SU-DHL-6 (cell line): Measurements from ENCODE around the gene EPHB1.

Source experiments
- H2AFZ ChIP-seq: fragments of 200-600 bp; sonication (generic); 2 replicates; pipeline ENCODE4 v1.6.1; 2014; ENCODE audit warnings: low read depth, mild to moderate bottlenecking, moderate library complexity, mixed read lengths, antibody characterized with exemption, low read length; ENCODE audit not compliant: severe bottlenecking
- H3F3A ChIP-seq: fragments of 200-600 bp; shearing (Covaris generic); 2 replicates; pipeline ENCODE4 v1.6.0; 2016; ENCODE audit warnings: antibody characterized with exemption, mild to moderate bottlenecking; ENCODE audit not compliant: insufficient read depth
- H3K27ac ChIP-seq: fragments of 200-600 bp; sonication (generic); 2 replicates; pipeline ENCODE4 v1.5.1; 2016; ENCODE audit warnings: low read depth, mild to moderate bottlenecking, low read length, moderate library complexity, mixed read lengths
- H3K27me3 ChIP-seq: fragments of 200-600 bp; sonication (generic), shearing (Covaris generic); 2 replicates; pipeline ENCODE4 v1.6.0; 2014; ENCODE audit warnings: mild to moderate bottlenecking, low read length
- H3K36me3 ChIP-seq: fragments of 200-600 bp; sonication (generic); 2 replicates; pipeline ENCODE4 v1.6.1; 2014; ENCODE audit warnings: mild to moderate bottlenecking, low read length, mixed read lengths
- H3K4me2 ChIP-seq: fragments of 300-600, 200-600 bp; shearing (Covaris generic), sonication (generic); 2 replicates; pipeline ENCODE4 v1.6.0; 2014; ENCODE audit warnings: low read length, low read depth, mild to moderate bottlenecking; ENCODE audit not compliant: poor library complexity, severe bottlenecking
- H3K4me3 ChIP-seq: fragments of 200-600 bp; sonication (generic); 2 replicates; pipeline ENCODE4 v1.5.1; 2014; ENCODE audit warnings: antibody characterized with exemption, low read length, mild to moderate bottlenecking, mixed read lengths; ENCODE audit not compliant: insufficient read depth, poor library complexity, severe bottlenecking
- H3K79me2 ChIP-seq: fragments of 200-600 bp; sonication (generic); 2 replicates; pipeline ENCODE4 v1.6.1; 2014; ENCODE audit warnings: mild to moderate bottlenecking, low read length, moderate library complexity; ENCODE audit not compliant: insufficient read depth
- H3K9ac ChIP-seq: fragments of 200-600 bp; sonication (generic); 2 replicates; pipeline ENCODE4 v1.7.0; 2014; ENCODE audit warnings: mild to moderate bottlenecking, low read length
- H3K9me2 ChIP-seq: fragments of 200-600 bp; sonication (generic); replicated peaks from 2 replicates; pipeline ENCODE4 v1.6.1; 2014; ENCODE audit warnings: low read length; ENCODE audit not compliant: insufficient read depth
- H3K9me3 ChIP-seq: fragments of 200-600 bp; sonication (generic); 2 replicates; pipeline ENCODE4 v1.6.1; 2014; ENCODE audit warnings: low read length, mixed read lengths; ENCODE audit not compliant: insufficient read depth
- H4K20me1 ChIP-seq: fragments of 200-600 bp; sonication (generic); 2 replicates; pipeline ENCODE4 v1.6.1; 2014; ENCODE audit warnings: low read depth, mild to moderate bottlenecking, antibody characterized with exemption, low read length, moderate library complexity, mixed read lengths
- EZH2phosphoT487 ChIP-seq: fragments of 200-600 bp; sonication (generic), shearing (Covaris generic); conservative IDR thresholded peaks from 2 replicates; pipeline ENCODE4 v1.6.1; 2018; ENCODE audit warnings: mild to moderate bottlenecking, antibody characterized with exemption, low read length, moderate library complexity, mixed read lengths
- TF ChIP-seq, protein P1 (sequence below): fragments of 200-600 bp; sonication (generic); IDR thresholded peaks from one replicate; pipeline ENCODE4 v1.5.1; 2017; ENCODE audit warnings: antibody characterized with exemption, mild to moderate bottlenecking, low read length, moderate library complexity; ENCODE audit not compliant: insufficient read depth, poor library complexity, severe bottlenecking

The EPHB1 gene

DNA sequence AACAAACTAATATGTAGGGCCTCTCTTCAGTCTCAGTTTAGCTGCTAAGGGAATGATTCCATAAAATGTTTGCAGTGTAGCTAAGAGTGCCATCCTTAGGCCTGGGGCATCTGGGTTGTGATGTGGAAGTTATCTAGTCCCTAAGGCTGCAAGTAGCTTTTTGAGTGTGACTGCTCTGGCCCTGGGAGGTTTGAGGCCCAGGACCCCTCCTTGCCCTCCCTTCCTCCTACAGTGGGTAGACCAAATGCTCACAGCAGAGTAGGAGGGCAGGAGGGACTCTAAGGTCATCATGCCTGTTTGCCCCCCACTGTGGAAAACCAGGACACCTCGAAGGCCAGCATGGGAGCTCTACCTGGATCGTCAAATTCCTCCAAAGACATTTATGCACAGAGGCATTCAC lies 115.0 kb downstream of the EPHB1 start:
- H4K20me1 ChIP-seq: no peaks in the 10 kb centered on the region
- H3K9me2 ChIP-seq: no peaks in the 10 kb centered on the region
- no peak overlapping the region for H2AFZ ChIP-seq
- TF ChIP-seq, protein P1, sequence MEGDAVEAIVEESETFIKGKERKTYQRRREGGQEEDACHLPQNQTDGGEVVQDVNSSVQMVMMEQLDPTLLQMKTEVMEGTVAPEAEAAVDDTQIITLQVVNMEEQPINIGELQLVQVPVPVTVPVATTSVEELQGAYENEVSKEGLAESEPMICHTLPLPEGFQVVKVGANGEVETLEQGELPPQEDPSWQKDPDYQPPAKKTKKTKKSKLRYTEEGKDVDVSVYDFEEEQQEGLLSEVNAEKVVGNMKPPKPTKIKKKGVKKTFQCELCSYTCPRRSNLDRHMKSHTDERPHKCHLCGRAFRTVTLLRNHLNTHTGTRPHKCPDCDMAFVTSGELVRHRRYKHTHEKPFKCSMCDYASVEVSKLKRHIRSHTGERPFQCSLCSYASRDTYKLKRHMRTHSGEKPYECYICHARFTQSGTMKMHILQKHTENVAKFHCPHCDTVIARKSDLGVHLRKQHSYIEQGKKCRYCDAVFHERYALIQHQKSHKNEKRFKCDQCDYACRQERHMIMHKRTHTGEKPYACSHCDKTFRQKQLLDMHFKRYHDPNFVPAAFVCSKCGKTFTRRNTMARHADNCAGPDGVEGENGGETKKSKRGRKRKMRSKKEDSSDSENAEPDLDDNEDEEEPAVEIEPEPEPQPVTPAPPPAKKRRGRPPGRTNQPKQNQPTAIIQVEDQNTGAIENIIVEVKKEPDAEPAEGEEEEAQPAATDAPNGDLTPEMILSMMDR: no peak
- TF ChIP-seq EZH2phosphoT487: no peak
- H3K27ac ChIP-seq: no peak overlapping the region
- H3K36me3 ChIP-seq: no peaks in the 10 kb centered on the region
- no peak overlapping the region for H3K9ac ChIP-seq
- H3K79me2 ChIP-seq: no peaks in the 10 kb centered on the region
- H3K27me3 ChIP-seq: no peaks in the 10 kb centered on the region
- H3K4me3 ChIP-seq: no peak overlapping the region
- H3K9me3 ChIP-seq: no peaks in the 10 kb centered on the region
- no peak overlapping the region for H3K4me2 ChIP-seq
- no peaks in the 10 kb centered on the region for H3F3A ChIP-seq

DNA sequence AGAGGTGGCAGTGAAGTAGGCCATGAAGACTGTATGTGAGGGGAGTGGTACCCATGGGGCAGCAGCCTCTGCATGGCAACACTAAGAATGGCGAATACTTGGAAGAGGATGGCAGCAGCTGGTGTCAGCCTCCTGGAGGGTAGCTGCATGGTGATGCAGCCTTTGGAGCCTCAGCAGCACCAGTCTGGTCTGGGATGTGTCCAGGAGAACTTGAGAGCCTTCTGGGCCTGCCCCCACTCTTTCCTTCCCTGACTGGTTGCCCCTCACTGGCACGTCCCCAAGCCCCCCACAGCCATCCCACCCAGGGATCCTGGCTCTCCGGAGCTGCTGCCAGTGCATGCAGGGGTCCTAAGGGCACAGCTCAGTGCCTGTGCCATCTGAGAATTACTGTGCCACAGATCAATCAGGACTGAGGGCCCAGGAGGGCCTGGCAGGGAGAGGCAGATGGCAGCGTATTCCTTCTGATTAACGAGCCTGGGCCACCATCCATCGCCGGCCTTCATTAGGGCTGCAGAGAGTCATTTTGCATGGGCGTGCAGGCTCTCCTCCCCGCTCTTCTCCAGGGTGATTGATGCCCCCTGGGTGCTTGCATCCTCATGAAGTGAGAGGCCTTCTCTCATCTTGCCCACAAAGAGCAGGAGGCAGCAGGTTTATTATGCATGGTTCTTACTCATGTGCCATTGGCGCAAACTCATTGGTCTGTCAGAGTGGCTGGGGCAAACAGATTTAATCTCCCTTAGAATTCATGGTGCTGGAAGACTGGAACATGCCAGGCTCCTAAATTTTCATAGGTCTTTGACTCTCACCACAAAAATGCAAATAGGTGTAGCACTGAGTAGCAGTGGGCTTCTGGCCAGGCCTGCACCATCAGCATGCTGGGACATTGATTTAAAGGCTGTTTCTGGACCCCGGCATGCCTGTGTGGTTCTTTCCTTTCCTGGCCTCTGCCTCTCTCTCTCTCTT lies 116.8 kb downstream of the EPHB1 start:
- no peak for TF ChIP-seq EZH2phosphoT487
- TF ChIP-seq, protein P1: no peak
- Histone ChIP-seq H3K79me2 (no peaks in the 10 kb centered on the region), H2AFZ (no peak overlapping the region), H3K4me2 (no peak overlapping the region), H3K9me2 (no peaks in the 10 kb centered on the region), H3F3A (no peaks in the 10 kb centered on the region), H3K9ac (no peak overlapping the region), H3K9me3 (no peaks in the 10 kb centered on the region), H3K36me3 (no peaks in the 10 kb centered on the region), H3K4me3 (no peak overlapping the region), H3K27me3 (no peaks in the 10 kb centered on the region), H4K20me1 (no peaks in the 10 kb centered on the region), H3K27ac (no peak overlapping the region)

DNA sequence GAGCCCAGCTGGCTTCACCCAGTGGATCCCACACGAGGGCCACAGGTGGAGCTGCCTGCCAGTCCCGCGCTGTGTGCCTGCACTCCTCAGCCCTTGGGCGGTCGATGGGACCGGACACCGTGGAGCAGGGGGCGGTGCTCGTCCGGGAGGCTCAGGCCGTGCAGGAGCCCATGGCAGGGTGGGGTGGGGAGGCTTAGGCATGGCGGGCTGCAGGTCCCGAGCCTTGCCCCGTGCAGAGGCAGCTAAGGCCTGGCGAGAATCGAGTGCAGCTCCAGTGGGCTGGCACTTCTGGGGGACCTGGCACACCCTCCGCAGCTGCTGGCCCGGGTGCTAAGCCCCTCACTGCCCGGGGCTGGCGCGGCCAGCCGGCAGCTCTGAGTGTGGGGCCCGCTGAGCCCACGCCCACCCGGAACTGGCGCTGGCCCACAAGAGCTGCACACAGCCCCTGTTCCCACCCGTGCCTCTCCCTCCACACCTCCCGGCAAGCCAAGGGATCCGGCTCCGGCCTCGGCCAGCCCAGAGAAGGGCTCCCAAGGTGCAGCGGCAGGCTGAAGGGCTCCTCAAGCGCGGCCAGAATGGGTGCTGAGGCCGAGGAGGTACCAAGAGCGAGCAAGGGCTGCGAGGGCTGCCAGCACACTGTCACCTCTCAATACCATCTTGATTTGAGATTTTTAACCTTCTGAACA lies 121.4 kb downstream of the EPHB1 start:
- Histone ChIP-seq H4K20me1 (no peaks in the 10 kb centered on the region), H3K27me3 (no peaks in the 10 kb centered on the region)

More for the DNA sequence above, 121.4 kb downstream of the EPHB1 start:
- H3K9me3 ChIP-seq: no peaks in the 10 kb centered on the region
- H3K9ac ChIP-seq: no peak overlapping the region
- no peak overlapping the region for H3K4me2 ChIP-seq
- no peaks in the 10 kb centered on the region for H3F3A ChIP-seq
- no peaks in the 10 kb centered on the region for H3K9me2 ChIP-seq
- H3K36me3 ChIP-seq: no peaks in the 10 kb centered on the region
- no peak overlapping the region for H3K4me3 ChIP-seq
- no peak overlapping the region for H2AFZ ChIP-seq
- H3K27ac ChIP-seq: no peak overlapping the region
- no peak for TF ChIP-seq EZH2phosphoT487
- TF ChIP-seq, protein P1: no peak
- H3K79me2 ChIP-seq: no peaks in the 10 kb centered on the region
